ENCODE data around the gene DPP6.

The DPP6 gene

GRCh38 chr7:154892459-154892858 lies 840.3 kb downstream of the DPP6 start:
- no peak overlapping the region for H3K4me3 ChIP-seq (ENCODE audit: low read depth, low read length)
- no peaks in the 10 kb centered on the region for H3K27me3 ChIP-seq (replicated peaks)
- no peaks in the 10 kb centered on the region for H3K36me3 ChIP-seq (replicated peaks)
- in situ Hi-C loops (cut with HindIII; ENCODE audit: low pct_ligation_motif_present, low sequenced_read_pairs): no loop called here
- H3K27ac ChIP-seq: no peak overlapping the region
- no peak for DNase-seq
- no peak for TF ChIP-seq CTCF (IDR thresholded peaks at IDR 0.05; ENCODE audit: low read depth, low read length, missing control alignments)

- Histone ChIP-seq H3K4me3 (ENCODE audit: low read depth, low read length) (no peak overlapping the region), H3K27ac (no peak overlapping the region), H3K27me3 (replicated peaks) (no peaks in the 10 kb centered on the region), H3K36me3 (replicated peaks) (no peaks in the 10 kb centered on the region)
- TF ChIP-seq CTCF (IDR thresholded peaks at IDR 0.05; ENCODE audit: low read depth, low read length, missing control alignments): no peak
- in situ Hi-C loops (cut with HindIII; ENCODE audit: low pct_ligation_motif_present, low sequenced_read_pairs): no loop called here
- DNase-seq: no peak
These were observed 843.9 kb downstream of the DPP6 start for GRCh38 chr7:154896076-154896475.

- no peak for DNase-seq
- no peak for TF ChIP-seq CTCF (IDR thresholded peaks at IDR 0.05; ENCODE audit: low read depth, low read length, missing control alignments)
- H3K4me3 ChIP-seq (ENCODE audit: low read depth, low read length): no peak overlapping the region
- no peak overlapping the region for H3K27ac ChIP-seq
- H3K27me3 ChIP-seq (replicated peaks): no peaks in the 10 kb centered on the region
- in situ Hi-C loops (cut with HindIII; ENCODE audit: low pct_ligation_motif_present, low sequenced_read_pairs): no loop called here
- no peaks in the 10 kb centered on the region for H3K36me3 ChIP-seq (replicated peaks)
These were observed 847.0 kb downstream of the DPP6 start for GRCh38 chr7:154898973-154899855.

- no peak for TF ChIP-seq CTCF (IDR thresholded peaks at IDR 0.05; ENCODE audit: low read depth, low read length, missing control alignments)
- no peaks in the 10 kb centered on the region for H3K36me3 ChIP-seq (replicated peaks)
- H3K4me3 ChIP-seq (ENCODE audit: low read depth, low read length): no peak overlapping the region
- H3K27ac ChIP-seq: no peak overlapping the region
- in situ Hi-C loops (cut with HindIII; ENCODE audit: low pct_ligation_motif_present, low sequenced_read_pairs): no loop called here
- no peak for DNase-seq
- no peaks in the 10 kb centered on the region for H3K27me3 ChIP-seq (replicated peaks)
These were observed 847.7 kb downstream of the DPP6 start for GRCh38 chr7:154899862-154900261.

GRCh38 chr7:154902600-154903082 lies 850.4 kb downstream of the DPP6 start:
- Histone ChIP-seq H3K27ac (no peak overlapping the region), H3K36me3 (replicated peaks) (no peaks in the 10 kb centered on the region), H3K27me3 (replicated peaks) (no peaks in the 10 kb centered on the region), H3K4me3 (ENCODE audit: low read depth, low read length) (no peak overlapping the region)
- in situ Hi-C loops (cut with HindIII; ENCODE audit: low pct_ligation_motif_present, low sequenced_read_pairs): no loop called here
- TF ChIP-seq CTCF (IDR thresholded peaks at IDR 0.05; ENCODE audit: low read depth, low read length, missing control alignments): no peak
- no peak for DNase-seq

Measured in brain microvascular endothelial cell (primary cell).